ENCODE measurements around the gene ATP11A. TPM values are rescaled to one million over a fixed set of nuclear protein-coding genes. Genes with fewer than 3 reads are reported as not detected.

Gene ATP11A
- total RNA-seq, 1 experiment from 2014 or later: 232 TPM

- ChIA-PET CTCF (no interaction called here), POLR2A (no interaction called here)
- intact Hi-C loops (cut with micrococcal nuclease; ENCODE audit: unreplicated experiment): no loop called here
- TF ChIP-seq CTCF (IDR thresholded peaks at IDR 0.05; ENCODE audit: insufficient read depth in 1 of 2, low read depth in 1 of 2, low read length in 1 of 2, severe bottlenecking in 1 of 2, unreplicated experiment in 1 of 2): no peak
- no peak overlapping the region for H3K4me3 Mint-ChIP-seq (ENCODE audit: unreplicated experiment)
- no TSS peak for BruUV-seq (replicated peaks)
- Histone ChIP-seq H3K9me3 (peaks cover 7% of the 10 kb centered on the region; the same call in 1 of the 2 replicates), H3K4me1 (no peaks in the 10 kb centered on the region), H3K36me3 (ENCODE audit: control insufficient read depth, insufficient read depth, low read length) (peaks cover 2% of the 10 kb centered on the region; the same call in 1 of the 2 replicates), H3K4me3 (ENCODE audit: low read depth, low read length) (no peak overlapping the region), H3K27me3 (replicated peaks; ENCODE audit: control insufficient read depth, insufficient read depth, low read length) (no peaks in the 10 kb centered on the region)
- no peak overlapping the region for H3K27ac Mint-ChIP-seq (ENCODE audit: unreplicated experiment)
- peaks cover 73% of the 10 kb centered on the region for H3K36me3 Mint-ChIP-seq (ENCODE audit: insufficient read depth, unreplicated experiment)
- H3K9me3 Mint-ChIP-seq (ENCODE audit: unreplicated experiment): peaks cover 13% of the 10 kb centered on the region
- H3K4me1 Mint-ChIP-seq (ENCODE audit: low read depth, unreplicated experiment): no peaks in the 10 kb centered on the region
- H3K27me3 Mint-ChIP-seq (ENCODE audit: insufficient read depth, unreplicated experiment): no peaks in the 10 kb centered on the region
- no peak for DNase-seq
Measured at GRCh38 chr13:112844411-112844810, 154.6 kb downstream of the ATP11A start.

- CTCF ChIA-PET: no interaction called here
- peaks cover 2% of the 10 kb centered on the region; the same call in 1 of the 2 replicates for H3K36me3 ChIP-seq (ENCODE audit: control insufficient read depth, insufficient read depth, low read length)
- Mint-ChIP-seq H3K9me3 (ENCODE audit: unreplicated experiment) (peaks cover 13% of the 10 kb centered on the region), H3K27ac (ENCODE audit: unreplicated experiment) (no peak overlapping the region), H3K4me3 (ENCODE audit: unreplicated experiment) (no peak overlapping the region), H3K36me3 (ENCODE audit: insufficient read depth, unreplicated experiment) (peaks cover 75% of the 10 kb centered on the region), H3K4me1 (ENCODE audit: low read depth, unreplicated experiment) (no peaks in the 10 kb centered on the region), H3K27me3 (ENCODE audit: insufficient read depth, unreplicated experiment) (no peaks in the 10 kb centered on the region)
- DNase-seq: no peak
- TF ChIP-seq CTCF (IDR thresholded peaks at IDR 0.05; ENCODE audit: insufficient read depth in 1 of 2, low read depth in 1 of 2, low read length in 1 of 2, severe bottlenecking in 1 of 2, unreplicated experiment in 1 of 2): no peak
- H3K4me1 ChIP-seq: no peaks in the 10 kb centered on the region
- BruUV-seq (replicated peaks): no TSS peak
- POLR2A ChIA-PET: no interaction called here
- no peaks in the 10 kb centered on the region for H3K27me3 ChIP-seq (replicated peaks; ENCODE audit: control insufficient read depth, insufficient read depth, low read length)
- intact Hi-C loops (cut with micrococcal nuclease; ENCODE audit: unreplicated experiment): no loop called here
- no peak overlapping the region for H3K4me3 ChIP-seq (ENCODE audit: low read depth, low read length)
- peaks cover 7% of the 10 kb centered on the region; the same call in 1 of the 2 replicates for H3K9me3 ChIP-seq
Measured at GRCh38 chr13:112844879-112845278, 155.0 kb downstream of the ATP11A start.

- Histone ChIP-seq H3K36me3 (ENCODE audit: control insufficient read depth, insufficient read depth, low read length) (peaks cover 2% of the 10 kb centered on the region; the same call in 1 of the 2 replicates), H3K4me3 (ENCODE audit: low read depth, low read length) (no peak overlapping the region)
- intact Hi-C loops (cut with micrococcal nuclease; ENCODE audit: unreplicated experiment): no loop called here
Measured at GRCh38 chr13:112845511-112846144, 155.8 kb downstream of the ATP11A start.

More at GRCh38 chr13:112845511-112846144, 155.8 kb downstream of the ATP11A start:
- H3K27me3 Mint-ChIP-seq (ENCODE audit: insufficient read depth, unreplicated experiment): no peaks in the 10 kb centered on the region
- H3K27ac Mint-ChIP-seq (ENCODE audit: unreplicated experiment): no peak overlapping the region
- H3K4me3 Mint-ChIP-seq (ENCODE audit: unreplicated experiment): no peak overlapping the region
- ChIA-PET CTCF (no interaction called here), POLR2A (no interaction called here)
- Histone ChIP-seq H3K9me3 (peaks cover 7% of the 10 kb centered on the region; the same call in 1 of the 2 replicates), H3K4me1 (no peaks in the 10 kb centered on the region), H3K27me3 (replicated peaks; ENCODE audit: control insufficient read depth, insufficient read depth, low read length) (no peaks in the 10 kb centered on the region)
- H3K9me3 Mint-ChIP-seq (ENCODE audit: unreplicated experiment): peaks cover 13% of the 10 kb centered on the region
- H3K4me1 Mint-ChIP-seq (ENCODE audit: low read depth, unreplicated experiment): no peaks in the 10 kb centered on the region
- no TSS peak for BruUV-seq (replicated peaks)
- DNase-seq: no peak
- no peak for TF ChIP-seq CTCF (IDR thresholded peaks at IDR 0.05; ENCODE audit: insufficient read depth in 1 of 2, low read depth in 1 of 2, low read length in 1 of 2, severe bottlenecking in 1 of 2, unreplicated experiment in 1 of 2)
- H3K36me3 Mint-ChIP-seq (ENCODE audit: insufficient read depth, unreplicated experiment): peaks cover 80% of the 10 kb centered on the region

Measured in Caco-2 (cell line).